Measurements from ENCODE around the gene TRIM47.

The TRIM47 gene

GRCh38 chr17:75831032-75831571, 47.3 kb downstream of the TRIM47 start:
- DNase-seq (ENCODE audit: low read depth), result no peak

- DNase-seq (ENCODE audit: low read depth), result no peak
Observed at GRCh38 chr17:75830164-75831031, 48.0 kb downstream of the TRIM47 start.

- no peak for DNase-seq (ENCODE audit: low read depth)
Observed at GRCh38 chr17:75829747-75830146, 48.6 kb downstream of the TRIM47 start.

- DNase-seq (ENCODE audit: low read depth), result no peak
Observed at GRCh38 chr17:75828741-75829140, 49.6 kb downstream of the TRIM47 start.

GRCh38 chr17:75828076-75828400, 50.3 kb downstream of the TRIM47 start:
- DNase-seq (ENCODE audit: low read depth), result no peak

GRCh38 chr17:75827308-75828075, 50.9 kb downstream of the TRIM47 start:
- DNase-seq (ENCODE audit: low read depth), result no peak

GRCh38 chr17:75826561-75827307, 51.6 kb downstream of the TRIM47 start:
- DNase-seq (ENCODE audit: low read depth), result no peak

- no peak for DNase-seq (ENCODE audit: low read depth)
Observed at GRCh38 chr17:75825748-75826370, 52.5 kb downstream of the TRIM47 start.

GRCh38 chr17:75825149-75825552, 53.2 kb downstream of the TRIM47 start:
- no peak for DNase-seq (ENCODE audit: low read depth)

GRCh38 chr17:75824666-75825065, 53.7 kb downstream of the TRIM47 start:
- no peak for DNase-seq (ENCODE audit: low read depth)

Data from HS-27A (cell line).